RPMI7951 (cell line): Measurements from ENCODE around the gene SEMA3B. TPM values are rescaled to one million over a fixed set of nuclear protein-coding genes. Genes with fewer than 3 reads are reported as not detected.
A peak's percentile ranks its signal among the peaks of the same experiment; 100 is the strongest.
"Not testable (repeated sequence)": the region's sequence is repeated elsewhere in the genome, so short reads cannot be mapped to it uniquely, and the experiment has no call there.

Experiments used
- DNase-seq: peaks from one replicate; pipeline ENCODE4 v3.0.0-alpha.2; 2012; ENCODE audit warnings: low read depth
- total RNA-seq: library from RNA; depleted of rRNA; stranded (reverse); fragments of >200 nt; shearing (Covaris generic); gene quantifications from 2 replicates; pipeline ENCODE4 v1.2.3, GENCODE V29; 2014; rRNA removed

The SEMA3B gene
- 3.1 and 5.6 TPM in 2 replicates for total RNA-seq

GRCh38 chr3:50268703-50269451 is at the start of gene SEMA3B:
Gene SEMA3B (plus strand): TSS chr3:50269147. CDS start chr3:50269241, 94 bp downstream.
- peak; percentile 85 for DNase-seq

- DNase-seq: no peak
Observed at GRCh38 chr3:50219285-50219684, 49.7 kb upstream of the SEMA3B start.

- DNase-seq: no peak
Observed at GRCh38 chr3:50220109-50220508, 48.8 kb upstream of the SEMA3B start.

- no peak for DNase-seq
Observed at GRCh38 chr3:50221051-50221410, 47.9 kb upstream of the SEMA3B start.

- DNase-seq: no peak
Observed at GRCh38 chr3:50221411-50222168, 47.4 kb upstream of the SEMA3B start.

GRCh38 chr3:50222169-50222528 is 46.8 kb upstream of the SEMA3B start:
- DNase-seq: no peak

- no peak for DNase-seq
Observed at GRCh38 chr3:50224639-50225038, 44.3 kb upstream of the SEMA3B start.

GRCh38 chr3:50226888-50227389 is 42.0 kb upstream of the SEMA3B start:
- DNase-seq: peak; percentile 68

GRCh38 chr3:50227390-50228183 is 41.4 kb upstream of the SEMA3B start:
- peak; percentile 91 for DNase-seq

GRCh38 chr3:50228184-50228763 is 40.7 kb upstream of the SEMA3B start:
- not testable (repeated sequence) for DNase-seq

GRCh38 chr3:50229490-50229889 is 39.5 kb upstream of the SEMA3B start:
- no peak for DNase-seq

GRCh38 chr3:50230104-50230793 is 38.7 kb upstream of the SEMA3B start:
- no peak for DNase-seq

GRCh38 chr3:50230794-50231125 is 38.2 kb upstream of the SEMA3B start:
- DNase-seq: no peak

GRCh38 chr3:50231581-50231980 is 37.4 kb upstream of the SEMA3B start:
- DNase-seq: no peak

GRCh38 chr3:50232303-50232702 is 36.6 kb upstream of the SEMA3B start:
- DNase-seq: no peak

GRCh38 chr3:50233176-50233575 is 35.8 kb upstream of the SEMA3B start:
- no peak for DNase-seq

- DNase-seq: peak; percentile 99
Observed at GRCh38 chr3:50235716-50236483, 33.0 kb upstream of the SEMA3B start, which contains the start of gene GNAI2. Gene GNAI2 (plus strand): TSS chr3:50236204. CDS start chr3:50236336, 132 bp downstream.

GRCh38 chr3:50236484-50237132 is 32.3 kb upstream of the SEMA3B start:
- DNase-seq: no peak

- DNase-seq: peak; percentile 60
Observed at GRCh38 chr3:50237133-50237651, 31.8 kb upstream of the SEMA3B start.
